Effector memory CD8-positive, alpha-beta T cell (primary cell): ENCODE results near the gene TRAF1.

Experiments
- ATAC-seq: fragments of 150-1000 bp; cut with Tn5 transposase; replicated peaks from 2 replicates; pipeline ENCODE4 v1.10.0; 2021; ENCODE audit warnings: mild to moderate bottlenecking, moderate library complexity
- DNase-seq, 3 experiments: peaks; one replicate each; pipeline ENCODE4 v3.0.0; 2021
- H3K27ac Mint-ChIP-seq, 2 donors: one replicate each; pipeline ENCODE4 v1.8.0; 2022; ENCODE audit warnings: mild to moderate bottlenecking in 2 of 2, mixed read lengths in 2 of 2, moderate library complexity in 2 of 2
- H3K27me3 Mint-ChIP-seq, 2 donors: one replicate each; pipeline ENCODE4 v1.8.0; 2022; ENCODE audit warnings: mixed read lengths in 2 of 2
- H3K36me3 Mint-ChIP-seq: one replicate; pipeline ENCODE4 v1.8.0; 2022; ENCODE audit warnings: mild to moderate bottlenecking, moderate library complexity, mixed read lengths; ENCODE audit not compliant: insufficient read depth
- H3K4me1 Mint-ChIP-seq, 2 donors: one replicate each; pipeline ENCODE4 v1.8.0; 2022; ENCODE audit warnings: low read depth in 2 of 2, mixed read lengths in 2 of 2
- H3K4me3 Mint-ChIP-seq, 2 donors: one replicate each; pipeline ENCODE4 v1.8.0; 2022; ENCODE audit warnings: mild to moderate bottlenecking in 2 of 2, mixed read lengths in 2 of 2, moderate library complexity in 2 of 2
- H3K9me3 Mint-ChIP-seq, 2 donors: one replicate each; pipeline ENCODE4 v1.8.0; 2022; ENCODE audit warnings: mixed read lengths in 2 of 2

The TRAF1 gene

GRCh38 chr9:120857481-120857880, 69.1 kb downstream of the TRAF1 start:
- no peak overlapping the region for H3K4me3 Mint-ChIP-seq
- no peaks in the 10 kb centered on the region for H3K9me3 Mint-ChIP-seq
- peak overlapping the region; percentile 71 to 88 for H3K27ac Mint-ChIP-seq
- ATAC-seq: no peak
- peaks cover 0 to 9% of the 10 kb centered on the region in 2 donors for H3K4me1 Mint-ChIP-seq
- no peaks in the 10 kb centered on the region for H3K27me3 Mint-ChIP-seq
- no peak for DNase-seq
- peaks cover 46% of the 10 kb centered on the region for H3K36me3 Mint-ChIP-seq

DNA sequence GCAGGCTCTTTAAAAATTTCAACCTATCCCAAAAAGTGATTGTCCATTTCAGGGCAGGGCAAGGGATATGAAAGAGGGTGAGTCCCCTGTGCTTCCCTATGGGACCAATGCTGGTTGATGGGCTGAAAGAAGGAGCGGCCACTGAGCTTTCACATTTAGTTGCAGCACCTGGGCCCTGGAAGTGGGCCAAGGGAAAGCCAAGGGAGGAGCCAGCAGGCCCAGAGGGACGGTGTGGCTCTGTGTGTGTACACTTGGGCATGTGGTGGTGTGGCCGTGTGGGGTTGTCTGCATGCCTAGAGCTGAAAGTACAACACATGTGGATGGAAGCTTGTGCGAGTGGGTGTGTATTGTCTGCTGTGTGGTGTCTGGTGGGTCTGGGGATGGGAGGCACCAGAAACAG, 69.9 kb downstream of the TRAF1 start:
- Mint-ChIP-seq H3K27ac (peak overlapping the region; percentile 64 to 71), H3K27me3 (no peaks in the 10 kb centered on the region), H3K4me1 (peaks cover 0 to 9% of the 10 kb centered on the region in 2 donors), H3K36me3 (peaks cover 53% of the 10 kb centered on the region), H3K9me3 (no peaks in the 10 kb centered on the region), H3K4me3 (no peak overlapping the region)
- DNase-seq: no peak
- no peak for ATAC-seq

GRCh38 chr9:120855827-120856670, 70.5 kb downstream of the TRAF1 start:
- Mint-ChIP-seq H3K4me1 (peaks cover 0 to 12% of the 10 kb centered on the region in 2 donors), H3K9me3 (no peaks in the 10 kb centered on the region), H3K27me3 (no peaks in the 10 kb centered on the region), H3K27ac (peak overlapping the region; percentile 64 to 72), H3K36me3 (peaks cover 56% of the 10 kb centered on the region), H3K4me3 (no peak overlapping the region)
- ATAC-seq (no peak), DNase-seq (no peak)

GRCh38 chr9:120854596-120855327, 71.8 kb downstream of the TRAF1 start:
- ATAC-seq (no peak), DNase-seq (no peak)
- Mint-ChIP-seq H3K27ac (peak overlapping the region; percentile 64 to 72), H3K4me3 (no peak overlapping the region), H3K4me1 (peaks cover 0 to 18% of the 10 kb centered on the region in 2 donors), H3K9me3 (no peaks in the 10 kb centered on the region), H3K27me3 (no peaks in the 10 kb centered on the region), H3K36me3 (peaks cover 61% of the 10 kb centered on the region)

DNA sequence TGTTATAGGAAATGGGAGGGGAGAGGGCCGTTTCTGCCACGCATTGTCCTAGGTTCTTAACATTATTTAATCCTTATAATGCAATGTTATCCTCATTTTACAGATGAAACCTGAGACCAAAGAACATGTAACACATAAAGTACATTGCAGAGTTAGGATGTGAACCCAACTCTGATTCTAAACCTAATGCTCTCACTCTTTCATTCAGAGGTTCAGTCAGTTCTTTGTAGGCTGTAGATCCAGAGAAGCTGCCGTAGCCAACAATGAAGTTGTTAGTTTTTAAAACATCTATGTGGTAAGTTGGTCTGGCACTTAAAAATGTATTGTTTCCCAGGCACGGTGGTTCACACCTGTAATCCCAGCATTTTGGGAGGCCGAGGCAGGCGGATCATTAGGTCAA, 73.4 kb downstream of the TRAF1 start:
- Mint-ChIP-seq H3K36me3 (peaks cover 63% of the 10 kb centered on the region), H3K27ac (peak overlapping the region; percentile 64 to 80), H3K4me1 (peaks cover 6 to 21% of the 10 kb centered on the region in 2 donors)

More for the DNA sequence above, 73.4 kb downstream of the TRAF1 start:
- DNase-seq (no peak), ATAC-seq (no peak)
- no peaks in the 10 kb centered on the region for H3K27me3 Mint-ChIP-seq
- no peak overlapping the region for H3K4me3 Mint-ChIP-seq
- no peaks in the 10 kb centered on the region for H3K9me3 Mint-ChIP-seq
